HT-29 (cell line): Measurements from ENCODE around the gene NOP14. TPM values are rescaled to one million over a fixed set of nuclear protein-coding genes. Genes with fewer than 3 reads are reported as not detected.

ENCODE experiments used
- DNase-seq: peaks from one replicate; pipeline ENCODE4 v3.0.0-alpha.2; 2015; ENCODE audit warnings: low spot score
- total RNA-seq: library from RNA; depleted of rRNA; stranded (reverse); fragments of >200 nt; shearing (Covaris generic); gene quantifications from 2 replicates; pipeline ENCODE4 v1.2.3, GENCODE V29; 2014; rRNA removed

The NOP14 gene
- total RNA-seq, 1 experiment from 2014 or later, result 26.2 TPM

DNA sequence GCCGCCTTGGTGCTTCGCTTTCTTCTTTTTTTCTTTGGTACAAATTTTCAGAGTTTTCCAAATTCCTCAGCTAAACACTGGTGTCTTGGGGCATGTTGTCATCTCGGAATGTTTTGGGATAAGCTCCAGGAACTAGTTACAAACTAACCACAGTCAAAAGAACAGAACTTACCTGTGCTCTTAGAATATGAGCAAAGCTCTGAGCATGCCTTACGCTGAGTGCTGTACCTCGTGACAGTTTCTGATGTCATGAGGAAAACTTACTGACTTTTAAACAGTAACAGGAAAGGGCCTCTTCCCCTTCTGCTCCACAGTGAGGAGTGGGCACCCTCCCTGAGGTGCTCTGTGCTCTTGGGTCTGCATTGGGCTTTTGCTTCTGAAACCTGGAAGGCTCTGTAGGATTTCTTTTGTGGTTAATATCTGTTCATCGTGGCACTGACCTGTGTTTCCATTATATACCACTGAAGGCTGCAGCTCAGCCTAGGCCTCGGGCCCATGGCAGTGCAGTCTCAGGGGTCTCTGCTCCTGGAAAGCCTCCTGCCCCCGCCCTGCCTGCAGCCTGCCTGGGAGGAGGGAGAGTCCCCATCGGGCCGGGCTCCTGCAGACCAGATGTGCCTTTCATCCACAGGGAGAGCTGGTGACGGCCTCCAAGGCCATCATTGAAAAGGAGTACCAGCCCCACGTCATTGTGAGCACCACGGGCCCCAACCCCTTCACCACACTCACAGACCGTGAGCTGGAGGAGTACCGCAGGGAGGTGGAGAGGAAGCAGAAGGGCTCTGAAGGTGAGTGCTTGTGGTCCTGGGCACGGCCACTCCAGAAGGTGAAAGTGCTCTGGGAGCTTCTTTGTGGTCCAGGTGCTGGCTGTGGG lies 48.7 kb downstream of the NOP14 start:
- DNase-seq, result no peak

DNA sequence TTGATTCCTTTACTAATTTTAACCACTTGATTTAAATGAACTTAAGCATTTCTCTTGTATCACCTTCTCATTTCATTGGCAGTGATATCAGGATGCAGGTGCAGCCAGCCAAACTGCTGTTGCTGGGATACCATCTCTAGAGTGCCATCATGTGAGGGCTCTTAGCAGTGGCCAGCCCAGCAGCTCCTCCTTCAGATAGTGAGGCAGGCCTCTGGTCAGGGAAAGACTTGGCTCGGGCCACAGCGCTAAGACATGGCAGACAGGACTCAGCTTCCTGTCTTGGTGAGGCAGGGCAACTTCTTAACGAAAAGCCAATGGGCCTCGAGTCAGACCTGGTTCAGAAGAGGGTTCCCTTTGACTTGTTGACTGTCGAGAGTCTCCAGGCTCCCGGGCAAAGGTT lies 50.0 kb downstream of the NOP14 start:
- DNase-seq, result no peak

DNA sequence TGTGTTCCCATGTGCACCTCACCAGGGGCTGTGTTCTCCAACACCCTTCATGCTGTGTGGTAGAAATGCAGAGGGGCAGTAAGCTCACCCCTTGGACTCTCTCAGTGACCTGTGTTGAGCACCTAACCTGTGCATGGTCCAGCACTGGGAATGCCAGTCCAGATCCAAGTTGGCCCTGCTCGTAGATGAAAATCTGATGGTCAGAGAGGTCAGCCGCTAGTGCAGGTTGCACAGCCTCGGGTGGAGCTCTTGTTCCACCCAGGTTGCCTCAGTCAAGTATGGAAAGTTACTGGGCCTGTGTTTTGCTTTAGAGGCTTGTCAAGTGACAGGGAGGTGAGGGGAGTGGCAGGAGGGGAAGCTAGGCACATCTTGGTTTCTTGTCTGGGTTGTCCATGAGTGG lies 51.3 kb downstream of the NOP14 start:
- DNase-seq, result no peak

DNA sequence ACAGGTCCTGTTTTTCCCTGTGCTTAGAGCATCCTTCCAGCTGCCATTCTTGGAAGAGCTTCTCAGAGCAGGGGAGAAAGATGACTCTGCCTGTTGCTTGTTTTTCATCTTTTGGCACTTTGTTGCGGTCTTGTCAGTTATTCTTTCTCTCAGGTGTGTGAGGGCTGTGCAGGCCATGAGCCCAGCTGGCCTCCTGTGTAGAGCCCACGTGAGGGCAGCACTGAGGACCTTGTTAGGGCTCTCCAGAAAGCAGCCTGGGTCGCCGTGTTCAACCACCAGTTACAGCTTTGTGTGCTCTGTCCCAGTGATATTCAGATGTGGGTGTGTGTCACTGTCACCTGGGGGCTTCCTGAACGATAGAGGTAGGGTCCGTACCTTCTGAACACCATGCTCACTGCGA lies 52.8 kb downstream of the NOP14 start:
- no peak for DNase-seq

DNA sequence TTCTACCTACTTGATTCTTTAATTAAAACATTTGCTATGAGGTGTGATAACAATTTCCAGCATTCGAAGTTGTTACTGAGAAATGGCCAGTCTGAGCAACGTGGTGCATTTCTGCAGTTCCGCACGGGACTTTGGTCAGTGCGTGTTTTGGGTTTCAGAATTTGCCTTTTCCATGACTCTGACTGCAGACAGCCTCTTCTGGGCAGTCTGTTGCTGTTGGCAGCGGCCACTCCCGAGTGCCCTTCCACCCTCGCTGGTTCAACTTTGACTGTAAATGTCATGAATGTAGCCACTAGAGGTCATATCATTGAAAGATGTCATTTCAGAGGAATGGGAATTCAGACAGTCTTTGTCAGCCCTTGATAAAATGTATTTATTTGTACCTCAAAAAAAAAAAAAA lies 53.6 kb downstream of the NOP14 start:
- no peak for DNase-seq

DNA sequence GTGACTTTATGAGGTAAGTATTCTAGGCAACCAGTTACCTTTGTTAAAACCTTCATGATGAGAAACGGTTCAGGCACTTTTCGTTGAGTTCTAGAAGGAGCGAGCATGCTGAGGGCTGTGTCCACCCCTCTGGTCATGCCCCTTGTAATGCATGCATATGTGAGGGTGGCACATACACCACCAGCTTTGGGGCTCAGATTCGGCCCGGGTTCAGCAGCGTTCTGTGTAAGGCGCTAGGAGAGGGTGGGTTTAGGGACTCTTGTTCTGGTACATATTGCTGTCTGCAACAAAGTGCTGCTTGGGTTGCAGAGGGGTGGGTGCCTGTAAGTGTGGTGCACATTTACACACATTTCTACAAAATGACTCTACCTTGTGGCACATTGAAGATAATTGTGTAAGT lies 54.5 kb downstream of the NOP14 start:
- no peak for DNase-seq

DNA sequence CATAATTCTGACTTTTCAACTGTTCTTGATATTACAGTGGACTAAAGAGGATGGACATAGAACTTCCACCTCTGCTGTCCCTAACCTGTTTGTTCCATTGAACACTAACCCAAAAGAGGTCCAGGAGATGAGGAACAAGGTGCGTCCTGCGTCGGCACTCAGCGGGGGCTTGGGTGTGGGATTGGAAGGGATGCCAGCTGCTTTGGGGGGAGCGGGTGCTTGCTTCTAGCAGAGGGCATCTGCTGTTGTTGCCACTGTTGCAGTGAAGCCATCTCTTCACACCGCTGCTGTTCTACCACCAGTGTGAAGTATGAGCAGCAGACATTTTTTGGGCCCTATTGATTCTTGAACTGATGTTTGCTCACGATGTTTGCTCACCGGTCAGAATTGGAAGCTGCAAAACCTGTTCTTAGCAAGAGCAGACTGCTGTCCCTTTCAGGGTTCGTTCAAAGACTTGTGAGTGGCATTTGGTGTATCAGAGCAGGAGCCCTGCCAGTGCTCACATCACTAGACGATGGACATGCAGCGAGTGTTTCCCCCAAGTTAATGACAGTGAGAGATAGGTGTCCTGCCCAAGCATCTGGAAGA lies 55.4 kb downstream of the NOP14 start:
- peak; percentile 75 for DNase-seq

DNA sequence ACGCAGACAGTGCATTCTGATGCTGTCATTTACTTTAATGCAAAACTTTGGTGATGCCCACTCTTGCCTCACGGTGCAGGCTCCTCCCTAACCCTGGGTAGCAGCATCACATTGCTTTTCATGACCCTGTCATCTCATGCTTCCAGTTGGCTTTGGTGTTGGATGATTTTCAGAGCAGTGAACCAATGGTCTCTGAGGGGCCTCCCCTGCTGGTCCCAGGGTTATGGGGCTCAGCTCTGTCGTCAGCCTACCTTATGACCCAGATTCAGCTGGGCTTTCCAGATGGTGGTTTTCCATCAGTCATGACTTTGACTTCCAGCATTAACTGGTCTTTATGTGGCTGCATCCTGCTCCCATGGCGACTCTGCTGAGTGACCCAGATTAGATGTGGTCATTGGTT lies 56.0 kb downstream of the NOP14 start:
- no peak for DNase-seq

DNA sequence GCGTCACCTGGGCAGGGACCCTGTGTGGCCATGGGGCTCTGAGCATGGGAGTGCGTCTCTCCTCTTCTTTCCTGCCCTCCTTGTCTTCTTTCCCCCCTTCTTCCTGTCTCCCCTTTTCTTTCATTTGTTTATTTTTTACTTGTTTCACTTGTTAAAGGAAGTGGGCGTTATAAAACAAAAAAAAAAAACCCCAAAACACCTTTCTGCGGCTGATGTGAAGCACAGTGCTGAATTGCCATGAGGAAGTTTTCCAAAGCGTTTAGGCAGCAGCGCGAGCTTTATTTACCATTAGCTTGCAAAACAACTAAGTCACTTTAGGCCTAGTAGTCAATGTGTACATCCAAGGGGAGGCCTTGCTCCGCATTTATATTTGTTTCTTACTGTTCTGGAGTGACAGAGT lies 57.0 kb downstream of the NOP14 start:
- DNase-seq, result no peak

DNA sequence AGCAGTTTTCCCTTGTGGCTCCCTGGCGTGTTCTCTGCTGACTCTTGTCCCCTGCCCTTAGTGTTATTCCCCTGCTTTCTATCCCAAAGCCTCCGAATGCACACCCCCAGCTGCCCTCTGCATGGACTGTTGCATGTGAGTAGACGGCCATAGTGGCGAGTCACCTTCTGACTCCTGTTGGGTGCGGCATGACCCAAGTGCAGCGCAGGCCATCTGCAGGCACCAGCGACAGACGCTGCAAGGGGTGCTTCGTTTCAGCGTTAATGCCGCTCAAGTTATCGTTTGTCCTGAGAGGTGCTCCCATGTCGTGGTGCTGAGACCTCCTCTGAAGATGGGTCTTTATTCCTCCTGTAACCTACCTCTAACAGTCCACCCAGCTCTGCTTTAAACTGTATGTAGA lies 57.7 kb downstream of the NOP14 start:
- DNase-seq, result no peak

DNA sequence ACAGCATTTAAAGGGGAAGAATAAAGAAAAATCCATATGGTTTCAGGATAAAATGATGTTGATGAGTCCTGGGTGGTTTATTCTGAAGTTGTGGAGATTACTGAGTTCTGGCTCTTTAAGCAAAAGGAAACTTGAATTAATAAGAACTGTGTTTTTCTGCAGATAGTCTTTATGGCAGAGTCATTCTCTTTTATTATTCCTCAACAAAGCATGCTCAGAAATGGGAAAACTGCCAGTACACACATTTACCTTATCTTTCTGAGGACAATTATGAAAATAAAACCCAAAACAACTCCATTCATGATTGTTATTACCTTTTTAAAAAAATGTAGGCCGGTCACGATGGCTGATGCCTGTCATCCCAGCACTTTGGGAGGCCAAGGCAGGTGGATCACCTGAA lies 61.1 kb downstream of the NOP14 start:
- DNase-seq, result no peak

DNA sequence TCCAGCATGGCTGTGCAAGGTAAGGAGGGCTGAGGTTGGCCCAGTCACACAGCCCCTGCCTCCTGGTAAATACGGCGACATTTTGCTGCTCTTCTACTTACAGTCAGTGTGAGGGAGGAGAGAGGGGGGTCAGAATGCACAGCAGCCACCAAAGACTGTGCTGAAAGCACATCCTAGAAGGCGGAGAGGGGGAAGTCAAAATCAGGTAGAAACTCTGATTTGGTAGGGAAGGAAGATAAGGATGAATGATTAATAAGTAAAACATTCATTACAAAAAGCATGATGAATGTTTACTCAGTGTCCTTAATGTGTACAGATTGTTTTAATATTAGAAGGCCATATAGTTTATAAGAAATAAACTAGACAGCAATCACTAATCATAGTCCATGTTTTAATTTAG lies 62.0 kb downstream of the NOP14 start:
- no peak for DNase-seq

DNA sequence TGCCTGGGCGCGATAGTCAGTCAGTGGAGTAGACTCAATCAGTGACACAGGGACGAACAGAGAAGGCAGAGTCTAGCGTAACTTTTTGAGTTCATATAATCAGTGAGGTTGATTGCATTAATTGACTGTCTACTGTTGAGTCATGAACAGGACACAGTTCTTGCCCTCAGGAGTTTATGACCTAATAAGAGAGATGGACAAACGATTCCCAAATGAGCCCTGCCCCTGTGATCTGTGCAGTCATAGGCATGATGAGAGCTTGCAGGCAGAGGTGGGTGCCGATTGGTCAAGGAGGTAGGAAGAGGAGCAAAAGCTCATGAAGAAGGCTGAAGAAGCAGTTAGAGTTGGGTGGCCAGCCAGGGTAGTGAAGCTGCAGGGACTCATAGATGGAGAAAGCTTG lies 62.5 kb downstream of the NOP14 start:
- no peak for DNase-seq

DNA sequence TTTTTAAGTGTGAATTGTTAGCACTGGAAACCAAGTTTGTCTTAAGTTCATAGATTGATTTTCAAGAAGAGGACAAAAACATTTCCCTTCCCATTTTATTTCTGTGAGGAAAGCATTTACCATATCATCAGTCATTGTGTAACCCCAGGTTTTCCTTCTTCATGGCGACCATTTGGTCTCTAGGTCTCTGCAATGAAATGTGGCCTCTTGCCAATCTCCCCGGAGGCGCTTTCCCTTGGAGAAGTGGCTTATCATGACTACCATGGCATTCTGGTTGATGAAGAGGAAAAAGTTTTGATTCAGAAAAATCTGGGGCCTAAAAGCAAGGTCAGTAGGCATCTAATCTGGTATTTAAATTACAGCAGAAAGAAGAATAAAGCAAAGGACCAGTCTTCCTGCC lies 65.2 kb downstream of the NOP14 start:
- no peak for DNase-seq

DNA sequence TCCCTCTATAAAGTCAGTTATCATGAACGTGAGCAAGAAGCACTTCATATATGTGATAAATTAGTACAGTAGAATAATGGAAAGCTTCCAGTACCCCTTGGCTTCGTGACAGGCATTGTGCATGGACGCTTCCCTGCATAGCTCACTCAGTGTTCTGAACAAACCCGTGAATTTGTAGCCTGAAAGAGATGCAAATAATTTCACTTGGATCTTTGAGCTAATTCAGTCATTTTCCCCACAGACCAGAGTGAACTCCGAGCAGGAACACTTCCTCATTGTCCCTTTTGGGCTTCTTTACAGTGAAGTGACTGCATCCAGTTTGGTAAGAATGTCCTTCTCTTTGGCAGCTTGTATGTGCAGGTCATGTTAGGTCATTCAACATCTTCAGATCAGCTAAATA lies 69.4 kb downstream of the NOP14 start:
- DNase-seq, result no peak

DNA sequence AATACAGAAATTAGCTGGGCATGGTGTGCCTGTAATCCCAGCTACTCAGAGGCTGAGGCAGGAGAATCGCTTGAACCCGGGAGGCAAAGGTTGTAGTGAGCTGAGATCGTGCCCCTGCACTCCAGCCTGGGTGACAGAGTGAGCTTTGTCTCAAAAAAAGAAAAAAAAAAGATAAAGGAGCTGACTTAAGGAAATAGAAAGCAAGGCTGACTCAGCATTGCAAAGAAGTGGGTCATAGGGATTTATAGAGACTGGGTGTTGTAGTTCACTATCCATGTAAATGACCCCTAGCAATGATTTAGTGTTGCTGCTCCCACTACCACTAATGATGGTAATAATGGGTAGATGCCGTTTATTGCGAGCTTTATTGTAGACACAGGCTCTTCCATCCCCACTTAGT lies 71.9 kb downstream of the NOP14 start:
- peak; percentile 12 for DNase-seq

DNA sequence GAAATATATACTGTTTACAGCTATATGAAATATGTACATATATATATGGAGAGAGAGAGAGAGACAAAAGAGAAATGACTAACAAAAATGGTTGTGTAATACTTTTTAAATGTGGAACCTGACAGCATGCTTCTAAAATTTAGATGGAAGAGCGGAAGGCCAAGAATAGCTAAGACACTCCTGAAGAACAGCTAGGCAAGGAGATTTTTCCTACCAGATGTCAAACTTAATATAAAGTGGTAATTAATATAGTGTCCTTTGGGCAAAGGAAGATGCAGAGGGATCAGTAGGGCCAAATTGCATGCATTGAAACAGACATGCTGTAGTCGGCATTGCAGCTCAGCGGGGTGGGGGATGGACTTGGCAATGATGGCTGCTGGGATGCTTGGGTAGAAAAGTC lies 74.3 kb downstream of the NOP14 start:
- no peak for DNase-seq

Other genes with a start within 250 kb of the NOP14 start
- 99.9 and 119 TPM in 2 replicates for gene TNIP2, start 207.1 kb downstream of the NOP14 start, total RNA-seq
- 122 and 166 TPM in 2 replicates for gene SH3BP2, start 170.3 kb downstream of the NOP14 start, total RNA-seq
- 125 and 167 TPM in 2 replicates for gene ADD1, start 119.6 kb downstream of the NOP14 start, total RNA-seq
- 2.3 and 3.7 TPM in 2 replicates for gene GRK4, start 165 bp upstream of the NOP14 start, total RNA-seq
- gene HTT-AS, start 111.1 kb upstream of the NOP14 start, total RNA-seq, result not detected in 2 replicates
- gene HTT, start 111.3 kb upstream of the NOP14 start, total RNA-seq, result 16.8 and 33.4 TPM in 2 replicates